ENCODE measurements around the gene MAPK12.

The MAPK12 gene

DNA sequence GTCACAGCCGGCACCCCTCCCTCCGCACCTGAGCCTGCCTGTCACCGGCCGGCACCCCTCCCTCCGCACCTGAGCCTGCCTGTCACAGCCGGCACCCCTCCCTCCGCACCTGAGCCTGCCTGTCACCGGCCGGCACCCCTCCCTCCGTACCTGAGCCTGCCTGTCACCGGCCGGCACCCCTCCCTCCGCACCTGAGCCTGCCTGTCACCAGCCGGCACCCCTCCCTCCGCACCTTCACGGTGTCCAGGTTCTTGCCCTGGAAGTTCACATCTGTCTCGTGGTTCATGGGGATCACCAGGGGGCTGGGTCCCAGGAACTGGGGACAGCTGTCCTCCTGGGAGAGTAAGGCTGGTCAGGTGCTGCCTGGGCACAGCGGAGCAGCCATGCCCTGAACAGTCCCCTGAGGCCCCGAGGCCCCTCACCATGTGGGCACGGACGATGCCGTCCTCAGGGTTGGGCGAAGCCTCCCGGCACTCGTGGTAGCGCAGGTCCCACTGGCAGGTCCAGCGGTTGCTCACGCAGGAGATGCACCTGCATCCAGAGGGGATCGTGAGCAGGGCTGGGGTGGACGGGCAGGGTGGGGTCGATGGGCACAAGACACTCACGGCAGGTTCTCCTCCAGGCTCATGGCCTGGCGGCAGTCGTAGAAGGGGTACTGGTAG lies 24.2 kb upstream of the MAPK12 start:
- no peak for DNase-seq (ENCODE audit: low read depth)
- TF ChIP-seq POLR2A (IDR thresholded peaks at IDR 0.05; ENCODE audit: extremely low read depth, insufficient read length) (no peak), MYC (IDR thresholded peaks at IDR 0.05; ENCODE audit: low read depth, low read length) (no peak)
- TF ChIP-seq, protein P1, sequence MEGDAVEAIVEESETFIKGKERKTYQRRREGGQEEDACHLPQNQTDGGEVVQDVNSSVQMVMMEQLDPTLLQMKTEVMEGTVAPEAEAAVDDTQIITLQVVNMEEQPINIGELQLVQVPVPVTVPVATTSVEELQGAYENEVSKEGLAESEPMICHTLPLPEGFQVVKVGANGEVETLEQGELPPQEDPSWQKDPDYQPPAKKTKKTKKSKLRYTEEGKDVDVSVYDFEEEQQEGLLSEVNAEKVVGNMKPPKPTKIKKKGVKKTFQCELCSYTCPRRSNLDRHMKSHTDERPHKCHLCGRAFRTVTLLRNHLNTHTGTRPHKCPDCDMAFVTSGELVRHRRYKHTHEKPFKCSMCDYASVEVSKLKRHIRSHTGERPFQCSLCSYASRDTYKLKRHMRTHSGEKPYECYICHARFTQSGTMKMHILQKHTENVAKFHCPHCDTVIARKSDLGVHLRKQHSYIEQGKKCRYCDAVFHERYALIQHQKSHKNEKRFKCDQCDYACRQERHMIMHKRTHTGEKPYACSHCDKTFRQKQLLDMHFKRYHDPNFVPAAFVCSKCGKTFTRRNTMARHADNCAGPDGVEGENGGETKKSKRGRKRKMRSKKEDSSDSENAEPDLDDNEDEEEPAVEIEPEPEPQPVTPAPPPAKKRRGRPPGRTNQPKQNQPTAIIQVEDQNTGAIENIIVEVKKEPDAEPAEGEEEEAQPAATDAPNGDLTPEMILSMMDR (IDR thresholded peaks at IDR 0.05; ENCODE audit: low read depth, low read length) = no peak
- TF ChIP-seq, protein P2, sequence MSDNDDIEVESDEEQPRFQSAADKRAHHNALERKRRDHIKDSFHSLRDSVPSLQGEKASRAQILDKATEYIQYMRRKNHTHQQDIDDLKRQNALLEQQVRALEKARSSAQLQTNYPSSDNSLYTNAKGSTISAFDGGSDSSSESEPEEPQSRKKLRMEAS (IDR thresholded peaks at IDR 0.05; ENCODE audit: low read depth, low read length) = no peak
- H3K4me3 ChIP-seq (ENCODE audit: low read depth, low read length) = no peak overlapping the region

DNA sequence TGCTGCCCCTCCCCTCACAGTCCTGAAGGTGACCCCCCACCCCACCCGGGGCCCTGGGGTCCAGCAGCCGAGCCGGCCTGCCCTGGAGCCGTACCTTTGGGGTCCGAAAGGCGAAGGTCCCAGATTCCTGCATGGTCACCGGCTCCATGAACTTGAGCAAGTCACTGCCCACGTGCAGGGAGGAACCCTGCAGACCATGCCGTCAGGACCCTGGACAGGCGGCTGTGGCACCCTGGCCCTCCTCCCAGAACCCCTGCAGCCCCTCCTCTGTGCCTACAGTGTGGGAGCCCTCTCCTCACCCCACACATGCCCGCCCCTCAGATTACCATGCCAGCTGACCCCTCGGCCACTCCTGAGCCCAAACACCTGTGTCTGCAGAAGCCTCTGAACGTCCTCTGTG lies 23.0 kb upstream of the MAPK12 start:
- TF ChIP-seq, protein P1 (IDR thresholded peaks at IDR 0.05; ENCODE audit: low read depth, low read length) = no peak
- TF ChIP-seq, protein P2 (IDR thresholded peaks at IDR 0.05; ENCODE audit: low read depth, low read length) = no peak
- TF ChIP-seq POLR2A (IDR thresholded peaks at IDR 0.05; ENCODE audit: extremely low read depth, insufficient read length) (no peak), MYC (IDR thresholded peaks at IDR 0.05; ENCODE audit: low read depth, low read length) (no peak)
- no peak overlapping the region for H3K4me3 ChIP-seq (ENCODE audit: low read depth, low read length)
- no peak for DNase-seq (ENCODE audit: low read depth)

DNA sequence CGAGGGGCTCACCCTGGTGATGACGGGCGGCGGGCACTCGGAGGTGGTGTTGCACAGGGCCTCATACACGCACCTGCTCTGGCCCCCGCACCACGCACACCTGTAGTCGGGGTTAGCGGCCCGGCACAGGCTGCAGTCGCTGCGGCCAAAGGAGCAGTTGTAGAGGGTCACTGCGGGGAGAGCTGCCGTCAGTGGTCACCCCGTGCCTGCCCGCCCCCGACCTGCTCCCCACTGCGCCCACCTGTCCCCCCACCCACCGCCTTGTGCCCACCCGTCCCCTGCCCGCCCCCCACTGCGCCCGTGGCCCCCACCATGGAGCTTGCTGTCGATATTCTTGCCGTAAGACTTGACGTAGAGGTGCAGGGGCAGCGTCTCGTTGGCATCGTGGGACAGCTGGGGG lies 22.3 kb upstream of the MAPK12 start:
- DNase-seq (ENCODE audit: low read depth) = no peak
- TF ChIP-seq, protein P2 (IDR thresholded peaks at IDR 0.05; ENCODE audit: low read depth, low read length) = no peak
- TF ChIP-seq POLR2A (IDR thresholded peaks at IDR 0.05; ENCODE audit: extremely low read depth, insufficient read length) = no peak
- TF ChIP-seq MYC (IDR thresholded peaks at IDR 0.05; ENCODE audit: low read depth, low read length) = no peak
- TF ChIP-seq, protein P1 (IDR thresholded peaks at IDR 0.05; ENCODE audit: low read depth, low read length) = no peak
- no peak overlapping the region for H3K4me3 ChIP-seq (ENCODE audit: low read depth, low read length)

DNA sequence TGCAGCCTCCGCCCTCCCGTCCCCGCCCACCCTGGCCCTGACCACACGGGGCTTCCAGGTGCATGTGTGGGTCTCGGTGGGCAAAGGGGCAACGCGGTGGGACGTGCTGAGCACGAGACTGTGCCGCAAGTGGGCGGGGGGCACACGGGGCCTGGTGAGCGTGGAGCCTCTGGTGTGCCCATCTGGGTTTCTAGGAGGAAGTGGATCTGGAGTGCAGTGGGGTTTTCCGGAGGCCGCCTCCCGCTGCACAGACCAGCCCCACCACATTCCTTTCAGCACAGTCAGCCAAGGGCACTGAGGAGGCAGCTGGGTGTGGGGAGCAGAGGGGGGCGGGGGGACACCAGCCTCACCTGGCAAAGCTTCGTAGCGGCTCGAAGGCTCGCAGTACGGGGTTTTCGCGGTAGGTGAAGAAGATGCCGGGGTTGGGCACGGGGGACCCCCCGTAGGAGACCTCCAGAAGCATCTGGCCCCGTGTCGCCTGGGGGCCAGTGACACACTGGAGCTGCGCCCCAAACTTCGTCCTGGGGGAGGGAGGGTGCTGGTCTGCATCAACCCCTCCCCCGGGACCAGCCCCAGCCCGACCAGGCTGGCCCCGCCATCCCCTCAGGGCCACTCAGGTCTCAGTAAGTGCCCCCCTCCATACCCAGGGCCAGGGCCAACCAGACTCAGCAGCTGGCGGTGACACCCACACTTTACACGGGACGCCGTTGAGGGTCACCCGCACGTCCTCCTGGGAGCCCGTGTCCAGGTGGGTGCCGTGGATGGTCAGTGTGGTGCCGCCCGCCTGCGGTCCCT lies 21.1 kb upstream of the MAPK12 start:
- H3K4me3 ChIP-seq (ENCODE audit: low read depth, low read length) = no peak overlapping the region
- DNase-seq (ENCODE audit: low read depth) = no peak
- no peak for TF ChIP-seq POLR2A (IDR thresholded peaks at IDR 0.05; ENCODE audit: extremely low read depth, insufficient read length)

DNA sequence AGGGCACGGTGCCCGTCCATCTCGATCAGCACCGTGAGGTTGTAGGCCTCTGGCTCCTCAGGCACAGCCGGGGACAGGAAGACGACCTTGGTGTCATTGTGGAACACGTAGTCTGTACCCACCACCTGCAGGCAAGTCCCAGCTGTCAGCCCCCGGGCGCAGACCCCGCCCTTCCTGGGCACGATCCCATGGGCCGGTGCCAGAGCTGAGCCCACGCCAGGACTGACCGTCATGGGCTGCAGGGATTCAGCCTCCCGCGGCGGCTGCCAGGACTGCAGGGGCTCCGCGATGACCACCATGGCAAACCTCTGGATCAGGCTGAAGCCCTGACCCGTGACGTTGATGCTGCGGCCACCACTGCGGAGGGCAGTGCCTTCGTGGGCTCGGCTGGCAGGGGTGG lies 20.5 kb upstream of the MAPK12 start:
- no peak overlapping the region for H3K4me3 ChIP-seq (ENCODE audit: low read depth, low read length)
- TF ChIP-seq MYC (IDR thresholded peaks at IDR 0.05; ENCODE audit: low read depth, low read length) (no peak), POLR2A (IDR thresholded peaks at IDR 0.05; ENCODE audit: extremely low read depth, insufficient read length) (no peak)
- TF ChIP-seq, protein P2 (IDR thresholded peaks at IDR 0.05; ENCODE audit: low read depth, low read length) = no peak
- TF ChIP-seq, protein P1 (IDR thresholded peaks at IDR 0.05; ENCODE audit: low read depth, low read length) = no peak
- DNase-seq (ENCODE audit: low read depth) = no peak

DNA sequence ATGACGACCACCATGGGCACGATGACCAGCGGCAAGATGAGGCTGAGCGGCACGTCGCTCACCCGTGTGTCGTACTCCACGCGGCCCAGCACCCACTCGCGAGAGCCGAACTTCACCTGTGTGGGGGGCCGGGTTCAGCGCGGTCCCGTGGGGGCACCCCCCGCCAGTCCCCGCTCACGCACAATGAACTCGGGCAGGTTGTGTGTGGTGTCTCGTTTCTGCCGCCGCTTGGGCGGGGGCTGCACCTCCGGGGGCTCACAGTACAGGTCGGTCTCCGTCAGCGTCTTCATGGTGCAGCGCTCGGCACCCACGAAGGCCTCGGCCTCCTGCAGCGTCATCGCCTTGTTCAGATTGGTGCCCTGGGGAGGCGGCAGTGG lies 19.9 kb upstream of the MAPK12 start:
- no peak overlapping the region for H3K4me3 ChIP-seq (ENCODE audit: low read depth, low read length)
- no peak for TF ChIP-seq POLR2A (IDR thresholded peaks at IDR 0.05; ENCODE audit: extremely low read depth, insufficient read length)
- no peak for TF ChIP-seq MYC (IDR thresholded peaks at IDR 0.05; ENCODE audit: low read depth, low read length)
- TF ChIP-seq, protein P2 (IDR thresholded peaks at IDR 0.05; ENCODE audit: low read depth, low read length) = no peak
- TF ChIP-seq, protein P1 (IDR thresholded peaks at IDR 0.05; ENCODE audit: low read depth, low read length) = no peak
- DNase-seq (ENCODE audit: low read depth) = no peak

Data from NB4 (cell line).